Measurements from ENCODE around the gene METTL15. TPM values are rescaled to one million over a fixed set of nuclear protein-coding genes. Genes with fewer than 3 reads are reported as not detected.

METTL15 gene, protein sequence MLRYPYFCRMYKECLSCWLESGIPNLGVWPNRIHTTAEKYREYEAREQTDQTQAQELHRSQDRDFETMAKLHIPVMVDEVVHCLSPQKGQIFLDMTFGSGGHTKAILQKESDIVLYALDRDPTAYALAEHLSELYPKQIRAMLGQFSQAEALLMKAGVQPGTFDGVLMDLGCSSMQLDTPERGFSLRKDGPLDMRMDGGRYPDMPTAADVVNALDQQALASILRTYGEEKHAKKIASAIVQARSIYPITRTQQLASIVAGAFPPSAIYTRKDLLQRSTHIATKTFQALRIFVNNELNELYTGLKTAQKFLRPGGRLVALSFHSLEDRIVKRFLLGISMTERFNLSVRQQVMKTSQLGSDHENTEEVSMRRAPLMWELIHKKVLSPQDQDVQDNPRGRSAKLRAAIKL
- 4.7 to 8.4 TPM (median 7.4 TPM) in 5 replicates for total RNA-seq (2022; extraction: Qiagen RNA extraction; ENCODE audit: low read depth)

DNA sequence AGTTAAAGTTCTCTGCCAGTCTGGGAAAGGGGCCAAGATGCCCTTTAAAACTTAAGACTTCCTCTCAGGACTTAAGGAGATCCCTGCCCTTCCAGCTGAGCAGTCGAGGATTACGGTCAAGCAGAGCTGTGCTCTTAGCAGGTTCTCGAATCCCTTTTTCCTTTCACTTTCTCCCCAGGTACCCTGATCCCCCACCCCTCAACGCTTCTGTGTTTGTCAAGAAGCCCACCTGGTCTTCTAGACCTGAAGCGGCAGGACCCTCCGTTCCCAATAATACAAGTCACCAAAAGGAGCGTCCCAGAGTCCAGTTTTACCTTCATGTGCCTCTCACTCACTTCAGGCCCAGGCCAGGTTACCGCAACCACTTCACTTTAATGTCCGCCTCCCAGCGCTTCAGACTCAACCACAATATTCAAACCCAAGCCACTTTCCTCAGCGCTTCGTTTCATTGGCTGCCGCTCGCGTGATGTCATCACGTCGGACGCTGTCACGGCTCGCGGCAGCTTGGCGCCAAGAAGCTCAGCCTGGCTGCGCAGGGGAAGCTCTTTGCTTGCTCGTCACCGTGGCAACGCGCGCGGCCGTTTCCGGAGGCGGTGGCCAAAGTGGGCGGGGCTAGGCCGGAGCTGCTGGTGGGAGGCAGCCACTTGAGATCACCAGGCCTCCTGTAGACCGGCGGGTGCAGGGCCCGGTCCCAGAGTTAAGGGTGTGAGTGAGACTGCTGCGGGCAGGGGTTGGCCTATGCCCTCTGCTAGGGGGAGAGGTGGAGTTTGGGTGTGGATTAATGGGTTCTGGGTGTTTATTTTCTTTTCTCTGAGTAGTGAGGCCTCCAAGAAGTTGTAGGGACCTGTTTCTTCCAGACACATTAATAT lies at the start of gene METTL15, which contains the start of gene KIF18A:
Gene METTL15, plus strand, starts transcription at position 639 of the 869 bp plus-strand sequence. CDS start 4,947 bp downstream, outside the sequence.
Gene KIF18A, minus strand, starts transcription at position 407 of the 869 bp plus-strand sequence. CDS start 10,209 bp downstream, outside the sequence.

Other genes starting within 250 kb of the METTL15 start
- 7.5 to 18.1 TPM (median 16.2 TPM) in 5 replicates for gene KIF18A, start 232 bp upstream of the METTL15 start, total RNA-seq (2022; extraction: Qiagen RNA extraction; ENCODE audit: low read depth)

Data from A549 treated with RU486 at 1 μM for 4 hours (cell line).